Measurements from ENCODE around the gene CDCA4.
"Not testable (repeated sequence)": the region's sequence is repeated elsewhere in the genome, so short reads cannot be mapped to it uniquely, and the experiment has no call there.

CDCA4 gene

DNA sequence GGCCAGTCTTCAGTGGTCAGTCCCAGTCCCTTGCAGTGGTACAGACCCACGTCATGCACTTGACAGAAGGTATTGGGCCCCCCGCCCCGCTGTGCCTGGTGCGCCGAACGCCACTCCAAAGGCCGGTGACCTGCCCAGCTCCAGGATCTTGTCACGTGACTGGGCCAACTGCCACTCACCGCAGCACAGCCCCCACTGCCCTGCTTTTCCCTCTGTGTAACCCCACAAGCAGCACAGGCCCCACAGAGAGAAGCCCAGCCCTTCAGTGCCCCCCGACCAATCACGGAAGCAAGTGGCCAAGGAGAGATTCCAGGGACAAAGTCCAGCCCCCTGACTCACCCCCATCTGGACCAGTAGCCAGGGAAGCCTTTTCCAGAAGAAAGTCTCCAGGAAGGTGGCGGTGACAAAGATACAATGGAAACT lies 43.8 kb upstream of the CDCA4 start:
- no peak overlapping the region for H3K4me3 ChIP-seq (ENCODE audit: low read depth, low read length)
- no peak overlapping the region for H3K23ac ChIP-seq (ENCODE audit: low read length)
- no peak overlapping the region for H3K27ac ChIP-seq (ENCODE audit: low read depth, low read length)
- no peak overlapping the region for H2BK120ac ChIP-seq (ENCODE audit: insufficient read depth, low read length, poor library complexity)
- peaks cover 3 to 8% of the 10 kb centered on the region in 2 experiments for H3K4me1 ChIP-seq (ENCODE audit: control insufficient read depth in 1 of 2, insufficient read depth in 2 of 2, low read length in 2 of 2)
- no peak overlapping the region for H3K4me2 ChIP-seq (ENCODE audit: low read length)
- no CpG with 5 or more reads among the region's 12 CpGs for WGBS (ENCODE audit: extremely low coverage, insufficient coverage, insufficient read length)
- no peak overlapping the region for H4K8ac ChIP-seq (ENCODE audit: low read depth, low read length)
- H3K18ac ChIP-seq (ENCODE audit: low read length): no peak overlapping the region
- no peak overlapping the region for H3K14ac ChIP-seq (ENCODE audit: low read length)
- no peak overlapping the region for H3K4ac ChIP-seq (ENCODE audit: low read depth, low read length)
- H3K79me1 ChIP-seq (ENCODE audit: low read length): no peaks in the 10 kb centered on the region
- no peaks in the 10 kb centered on the region for H3K27me3 ChIP-seq (ENCODE audit: insufficient read depth, low read length)
- no peak overlapping the region for H4K91ac ChIP-seq (ENCODE audit: low read depth, low read length)
- H3K36me3 ChIP-seq (ENCODE audit: control insufficient read depth in 1 of 2, insufficient read depth in 2 of 2, low read length in 2 of 2): no peaks in the 10 kb centered on the region
- no peak overlapping the region for H2BK5ac ChIP-seq (ENCODE audit: low read depth, low read length, poor library complexity)
- no peak overlapping the region for H3K9ac ChIP-seq (ENCODE audit: low read length)
- no peak for DNase-seq
- no peaks in the 10 kb centered on the region for H3K79me2 ChIP-seq (ENCODE audit: control insufficient read depth, insufficient read depth, low read length, poor library complexity)
- H2AK5ac ChIP-seq (ENCODE audit: low read length): no peak overlapping the region
- no peak overlapping the region for H4K12ac ChIP-seq (ENCODE audit: low read depth, low read length)
- no peak overlapping the region for H2BK12ac ChIP-seq (ENCODE audit: low read length)
- peaks cover 3% of the 10 kb centered on the region for H3K9me3 ChIP-seq (ENCODE audit: insufficient read depth, low read depth, low read length)
- no peak overlapping the region for H2AFZ ChIP-seq (ENCODE audit: insufficient read depth, low read length, poor library complexity)

DNA sequence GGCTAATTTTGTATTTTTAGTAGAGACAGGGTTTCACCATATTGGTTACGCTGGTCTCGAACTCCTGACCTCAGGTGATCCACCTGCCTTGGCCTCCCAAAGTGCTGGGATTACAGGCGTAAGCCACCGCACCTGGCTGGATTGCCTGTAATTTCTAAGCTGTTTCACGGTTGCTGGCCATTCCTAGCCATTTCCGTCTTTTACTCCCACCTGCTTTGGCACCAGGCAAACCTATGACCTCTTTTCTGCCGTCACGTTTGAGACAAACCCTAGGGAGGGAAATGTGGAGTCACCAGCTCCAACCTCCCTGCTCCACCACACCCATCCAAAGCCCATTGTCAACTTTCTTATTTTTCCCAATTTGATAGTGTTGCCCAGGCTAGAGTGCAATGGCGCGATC lies 43.1 kb upstream of the CDCA4 start:
- Histone ChIP-seq H3K9me3 (ENCODE audit: insufficient read depth, low read depth, low read length) (peaks cover 3% of the 10 kb centered on the region), H2BK5ac (ENCODE audit: low read depth, low read length, poor library complexity) (no peak overlapping the region), H3K4me2 (ENCODE audit: low read length) (no peak overlapping the region), H2BK120ac (ENCODE audit: insufficient read depth, low read length, poor library complexity) (no peak overlapping the region), H2BK12ac (ENCODE audit: low read length) (no peak overlapping the region), H3K27ac (ENCODE audit: low read depth, low read length) (no peak overlapping the region), H3K36me3 (ENCODE audit: control insufficient read depth in 1 of 2, insufficient read depth in 2 of 2, low read length in 2 of 2) (no peaks in the 10 kb centered on the region), H3K27me3 (ENCODE audit: insufficient read depth, low read length) (no peaks in the 10 kb centered on the region), H2AK5ac (ENCODE audit: low read length) (no peak overlapping the region), H4K12ac (ENCODE audit: low read depth, low read length) (no peak overlapping the region), H3K18ac (ENCODE audit: low read length) (no peak overlapping the region), H3K4ac (ENCODE audit: low read depth, low read length) (no peak overlapping the region), H3K14ac (ENCODE audit: low read length) (no peak overlapping the region), H3K9ac (ENCODE audit: low read length) (no peak overlapping the region), H3K79me2 (ENCODE audit: control insufficient read depth, insufficient read depth, low read length, poor library complexity) (no peaks in the 10 kb centered on the region), H4K8ac (ENCODE audit: low read depth, low read length) (no peak overlapping the region), H3K4me3 (ENCODE audit: low read depth, low read length) (no peak overlapping the region), H4K91ac (ENCODE audit: low read depth, low read length) (no peak overlapping the region), H3K4me1 (ENCODE audit: control insufficient read depth in 1 of 2, insufficient read depth in 2 of 2, low read length in 2 of 2) (peaks cover 3 to 8% of the 10 kb centered on the region in 2 experiments), H2AFZ (ENCODE audit: insufficient read depth, low read length, poor library complexity) (no peak overlapping the region), H3K23ac (ENCODE audit: low read length) (no peak overlapping the region), H3K79me1 (ENCODE audit: low read length) (no peaks in the 10 kb centered on the region)
- no CpG with 5 or more reads among the region's 10 CpGs for WGBS (ENCODE audit: extremely low coverage, insufficient coverage, insufficient read length)
- DNase-seq: peak in 1 of 2 donors; percentile 58

DNA sequence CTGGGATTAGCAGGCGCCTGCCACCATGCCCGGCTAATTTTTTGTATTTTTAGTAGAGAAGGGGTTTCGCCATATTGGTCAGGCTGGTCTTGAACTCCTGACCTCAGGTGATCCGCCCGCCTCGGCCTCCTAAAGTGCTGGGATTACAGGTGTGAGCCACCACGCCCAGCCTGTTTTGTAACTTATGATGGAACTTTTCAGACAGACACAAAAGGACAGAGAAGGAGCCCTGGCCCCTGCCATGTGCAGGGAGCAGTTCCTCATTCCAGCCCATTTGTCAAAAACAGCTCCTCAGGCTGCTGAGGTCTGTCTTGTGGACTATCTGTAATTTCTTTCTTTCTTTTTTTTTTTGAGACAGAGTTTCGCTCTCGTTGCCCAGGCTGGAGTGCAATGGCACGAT lies 42.6 kb upstream of the CDCA4 start:
- H3K9me3 ChIP-seq (ENCODE audit: insufficient read depth, low read depth, low read length); H3K79me2 ChIP-seq (ENCODE audit: control insufficient read depth, insufficient read depth, low read length, poor library complexity); H3K27ac ChIP-seq (ENCODE audit: low read depth, low read length); H2AK5ac ChIP-seq (ENCODE audit: low read length); H3K4ac ChIP-seq (ENCODE audit: low read depth, low read length); H3K79me1 ChIP-seq (ENCODE audit: low read length); H3K36me3 ChIP-seq (ENCODE audit: control insufficient read depth in 1 of 2, insufficient read depth in 2 of 2, low read length in 2 of 2); H3K9ac ChIP-seq (ENCODE audit: low read length); H4K12ac ChIP-seq (ENCODE audit: low read depth, low read length); H4K8ac ChIP-seq (ENCODE audit: low read depth, low read length); H3K27me3 ChIP-seq (ENCODE audit: insufficient read depth, low read length); H2BK5ac ChIP-seq (ENCODE audit: low read depth, low read length, poor library complexity); H3K4me3 ChIP-seq (ENCODE audit: low read depth, low read length); H2BK12ac ChIP-seq (ENCODE audit: low read length); H2BK120ac ChIP-seq (ENCODE audit: insufficient read depth, low read length, poor library complexity); H4K91ac ChIP-seq (ENCODE audit: low read depth, low read length); H3K4me1 ChIP-seq (ENCODE audit: control insufficient read depth in 1 of 2, insufficient read depth in 2 of 2, low read length in 2 of 2); H3K14ac ChIP-seq (ENCODE audit: low read length); H3K4me2 ChIP-seq (ENCODE audit: low read length); H3K23ac ChIP-seq (ENCODE audit: low read length); H3K18ac ChIP-seq (ENCODE audit: low read length); H2AFZ ChIP-seq (ENCODE audit: insufficient read depth, low read length, poor library complexity): not testable (repeated sequence)
- peak; percentile 66 to 74 for DNase-seq
- WGBS (ENCODE audit: extremely low coverage, insufficient coverage, insufficient read length): no CpG with 5 or more reads among the region's 10 CpGs

DNA sequence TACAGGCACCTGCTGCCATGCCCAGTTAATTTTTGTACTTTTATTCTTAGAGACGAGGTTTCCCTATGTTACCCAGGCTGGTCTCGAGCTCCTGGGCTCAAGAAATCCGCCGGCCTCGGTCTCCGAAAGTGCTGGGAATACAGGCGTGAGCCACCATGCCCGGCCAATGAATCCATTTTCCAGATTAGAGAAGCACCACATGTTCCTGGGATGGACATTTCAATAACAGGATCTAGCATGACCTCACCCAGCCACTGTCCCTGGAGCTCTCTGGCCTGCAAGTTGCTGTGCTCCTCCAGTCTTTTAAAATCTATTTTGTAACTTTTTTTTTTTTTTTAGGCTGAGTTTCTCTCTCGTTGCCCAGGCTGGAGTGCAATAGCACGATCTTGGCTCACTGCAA lies 42.2 kb upstream of the CDCA4 start:
- no CpG with 5 or more reads among the region's 10 CpGs for WGBS (ENCODE audit: extremely low coverage, insufficient coverage, insufficient read length)

More for the DNA sequence above, 42.2 kb upstream of the CDCA4 start:
- Histone ChIP-seq H2BK5ac (ENCODE audit: low read depth, low read length, poor library complexity) (no peak overlapping the region), H4K8ac (ENCODE audit: low read depth, low read length) (no peak overlapping the region), H3K4ac (ENCODE audit: low read depth, low read length) (no peak overlapping the region), H3K9ac (ENCODE audit: low read length) (no peak overlapping the region), H2AFZ (ENCODE audit: insufficient read depth, low read length, poor library complexity) (no peak overlapping the region), H3K4me1 (ENCODE audit: control insufficient read depth in 1 of 2, insufficient read depth in 2 of 2, low read length in 2 of 2) (peaks cover 3 to 8% of the 10 kb centered on the region in 2 experiments), H3K79me2 (ENCODE audit: control insufficient read depth, insufficient read depth, low read length, poor library complexity) (peaks cover 1% of the 10 kb centered on the region), H2BK120ac (ENCODE audit: insufficient read depth, low read length, poor library complexity) (no peak overlapping the region), H3K27ac (ENCODE audit: low read depth, low read length) (no peak overlapping the region), H4K91ac (ENCODE audit: low read depth, low read length) (no peak overlapping the region), H3K9me3 (ENCODE audit: insufficient read depth, low read depth, low read length) (peaks cover 3% of the 10 kb centered on the region), H3K18ac (ENCODE audit: low read length) (no peak overlapping the region), H4K12ac (ENCODE audit: low read depth, low read length) (no peak overlapping the region), H3K4me3 (ENCODE audit: low read depth, low read length) (no peak overlapping the region), H2AK5ac (ENCODE audit: low read length) (no peak overlapping the region), H3K23ac (ENCODE audit: low read length) (no peak overlapping the region), H3K27me3 (ENCODE audit: insufficient read depth, low read length) (no peaks in the 10 kb centered on the region), H3K4me2 (ENCODE audit: low read length) (no peak overlapping the region), H2BK12ac (ENCODE audit: low read length) (no peak overlapping the region), H3K36me3 (ENCODE audit: control insufficient read depth in 1 of 2, insufficient read depth in 2 of 2, low read length in 2 of 2) (no peaks in the 10 kb centered on the region), H3K79me1 (ENCODE audit: low read length) (no peaks in the 10 kb centered on the region), H3K14ac (ENCODE audit: low read length) (no peak overlapping the region)
- no peak for DNase-seq

Data from trophoblast cell (in vitro differentiated cells and primary cell).